Activated naive CD8-positive, alpha-beta T cell treated with anti-CD3 and anti-CD28 coated beads for 36 hours (primary cell): ENCODE data around the gene MSL3. TPM values are rescaled to one million over a fixed set of nuclear protein-coding genes. Genes with fewer than 3 reads are reported as not detected.

ENCODE experiments used
- DNase-seq: peaks from one replicate; pipeline ENCODE4 v3.0.0; 2021
- H3K27ac Mint-ChIP-seq: one replicate; pipeline ENCODE4 v1.8.0; 2022; ENCODE audit warnings: mild to moderate bottlenecking, moderate library complexity, mixed read lengths
- H3K27me3 Mint-ChIP-seq: one replicate; pipeline ENCODE4 v1.8.0; 2022; ENCODE audit warnings: mild to moderate bottlenecking, mixed read lengths
- H3K36me3 Mint-ChIP-seq: one replicate; pipeline ENCODE4 v1.8.0; 2021; ENCODE audit warnings: mild to moderate bottlenecking, mixed read lengths
- H3K4me1 Mint-ChIP-seq: one replicate; pipeline ENCODE4 v1.8.0; 2021; ENCODE audit warnings: mixed read lengths
- H3K4me3 Mint-ChIP-seq: one replicate; pipeline ENCODE4 v1.8.0; 2022; ENCODE audit warnings: mild to moderate bottlenecking, moderate library complexity, mixed read lengths
- H3K9me3 Mint-ChIP-seq: one replicate; pipeline ENCODE4 v1.8.0; 2022; ENCODE audit warnings: mixed read lengths
- total RNA-seq, 2 experiments: library from RNA; stranded (reverse); gene quantifications; one replicate each; pipeline ENCODE4 v1.2.3, GENCODE V29; 2021

Gene MSL3
- total RNA-seq, 2 experiments from 2014 or later, result 41.1 to 42.2 TPM

DNA sequence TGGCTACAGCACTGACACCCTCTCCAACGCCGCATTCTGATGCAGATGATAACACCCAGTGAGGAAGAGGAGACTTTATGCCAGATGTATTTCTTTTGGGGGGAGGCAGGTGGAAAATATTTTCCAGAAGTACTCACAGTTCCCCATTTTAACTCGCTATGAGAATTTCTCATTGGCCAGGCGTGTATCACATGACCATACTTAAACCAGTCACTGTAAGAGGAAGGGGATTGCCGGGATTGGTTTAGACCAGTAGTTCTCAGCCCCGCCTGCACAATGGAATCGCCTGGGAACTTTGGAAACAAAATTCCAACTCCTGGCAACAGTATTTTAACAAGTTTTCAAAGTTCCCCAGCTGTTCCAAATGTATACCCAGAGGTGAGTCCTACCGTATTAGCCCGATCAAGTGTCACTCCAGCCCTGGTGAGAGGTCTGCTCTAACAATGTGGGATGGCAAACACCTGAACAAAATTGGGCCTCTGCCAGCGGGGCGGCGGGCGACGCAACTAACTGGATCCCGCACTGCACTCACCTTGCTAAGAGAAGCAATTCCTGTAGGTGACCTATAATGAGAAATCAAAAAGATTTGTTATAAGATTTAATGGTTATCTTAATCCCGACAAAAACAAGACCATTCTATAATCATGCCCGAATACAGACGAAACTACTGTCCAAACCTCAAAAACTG is 2.9 kb upstream of the MSL3 start:
- Mint-ChIP-seq H3K9me3 (no peaks in the 10 kb centered on the region), H3K4me3 (no peak overlapping the region), H3K27me3 (no peaks in the 10 kb centered on the region), H3K36me3 (peaks cover 2% of the 10 kb centered on the region), H3K4me1 (peaks cover 2% of the 10 kb centered on the region), H3K27ac (no peak overlapping the region)
- no peak for DNase-seq

DNA sequence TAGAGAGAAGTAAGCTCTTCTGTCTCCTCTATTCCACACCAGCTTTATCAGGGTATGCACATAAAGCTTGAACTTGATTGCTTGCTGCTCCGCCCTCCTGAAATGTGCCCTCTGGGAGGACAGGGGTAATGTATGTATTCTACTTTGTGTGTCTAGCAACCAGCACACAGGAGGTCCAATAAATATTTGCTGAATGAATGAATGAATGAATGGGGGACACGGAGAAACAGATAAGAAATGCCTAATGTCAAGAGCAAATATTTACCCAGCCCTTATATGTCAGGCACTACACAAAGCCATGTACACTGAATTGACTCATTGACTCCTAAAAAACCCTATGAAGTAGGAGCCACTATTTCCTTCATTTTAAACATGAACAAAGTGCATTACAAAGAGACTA is 2.3 kb upstream of the MSL3 start:
- no peak overlapping the region for H3K27ac Mint-ChIP-seq
- no peaks in the 10 kb centered on the region for H3K27me3 Mint-ChIP-seq
- H3K9me3 Mint-ChIP-seq, result no peaks in the 10 kb centered on the region
- peaks cover 4% of the 10 kb centered on the region for H3K36me3 Mint-ChIP-seq
- DNase-seq, result no peak
- no peak overlapping the region for H3K4me3 Mint-ChIP-seq
- H3K4me1 Mint-ChIP-seq, result peaks cover 2% of the 10 kb centered on the region

DNA sequence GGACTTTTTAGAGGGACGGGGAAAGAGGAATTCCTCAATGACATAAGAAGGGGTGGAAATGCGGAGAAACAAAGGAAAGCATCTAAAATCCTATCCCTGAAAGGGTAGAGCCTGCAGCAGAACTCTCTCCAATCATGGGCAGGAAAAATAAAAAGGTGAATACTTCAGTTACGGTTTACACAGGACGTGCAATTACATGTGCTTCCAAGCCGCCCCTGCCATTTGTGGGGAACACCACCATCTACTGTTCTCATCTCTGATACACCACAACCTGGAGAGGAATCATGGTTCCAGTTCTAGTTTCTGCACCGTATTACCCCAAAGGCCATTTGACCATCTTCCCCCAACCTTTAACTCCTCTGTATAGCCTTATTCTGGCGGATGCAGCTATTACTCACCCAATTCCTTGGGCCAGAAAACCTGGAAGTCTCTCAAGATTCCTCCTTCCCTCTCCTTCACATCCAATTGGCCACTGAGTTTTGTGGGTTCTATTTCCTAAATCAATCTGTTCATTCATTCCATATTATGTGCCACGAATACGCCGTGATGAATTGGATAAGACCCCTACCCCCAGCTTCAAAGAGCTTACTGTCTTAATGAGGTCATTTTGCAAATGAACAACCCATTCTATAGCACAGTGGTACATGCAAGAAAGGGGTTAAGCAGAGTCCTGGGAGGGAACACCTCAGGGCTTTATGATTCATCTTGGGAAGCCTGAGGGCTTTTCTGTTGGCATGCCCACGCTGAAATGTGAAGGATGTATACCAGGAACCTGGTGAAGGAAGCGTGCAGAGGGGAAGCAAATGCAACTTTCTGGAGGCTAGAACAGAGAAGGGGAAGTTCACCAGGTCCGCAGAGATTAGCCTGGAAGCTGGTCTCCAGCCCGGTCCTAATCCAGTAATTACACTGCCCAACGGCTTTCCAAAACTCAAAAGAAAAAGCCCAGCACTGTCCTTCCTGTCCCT is 1.4 kb upstream of the MSL3 start:
- Mint-ChIP-seq H3K27me3 (no peaks in the 10 kb centered on the region), H3K9me3 (no peaks in the 10 kb centered on the region), H3K36me3 (peaks cover 11% of the 10 kb centered on the region), H3K4me1 (peaks cover 2% of the 10 kb centered on the region), H3K4me3 (peak overlapping the region; percentile 55), H3K27ac (no peak overlapping the region)
- no peak for DNase-seq

DNA sequence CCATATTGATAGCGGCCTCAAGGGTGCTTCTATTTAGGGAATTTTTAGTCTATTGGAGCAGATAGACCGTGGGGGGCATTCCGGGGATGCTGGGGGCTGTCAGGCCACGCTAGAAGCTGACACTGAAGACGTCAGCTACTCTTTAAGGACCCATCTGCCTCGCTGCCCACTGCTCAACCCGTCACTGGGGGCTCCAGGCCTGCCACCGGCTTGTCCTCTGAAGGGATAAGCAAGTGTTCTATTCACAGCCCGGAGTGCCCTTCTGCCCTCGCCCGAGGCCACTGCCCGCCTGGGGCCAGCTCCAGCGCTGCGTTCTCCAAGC is 679 bp upstream of the MSL3 start:
- H3K4me3 Mint-ChIP-seq, result peak overlapping the region; percentile 55
- H3K27ac Mint-ChIP-seq, result no peak overlapping the region
- H3K4me1 Mint-ChIP-seq, result peaks cover 6% of the 10 kb centered on the region
- peaks cover 17% of the 10 kb centered on the region for H3K36me3 Mint-ChIP-seq
- no peaks in the 10 kb centered on the region for H3K27me3 Mint-ChIP-seq
- DNase-seq, result no peak
- no peaks in the 10 kb centered on the region for H3K9me3 Mint-ChIP-seq

DNA sequence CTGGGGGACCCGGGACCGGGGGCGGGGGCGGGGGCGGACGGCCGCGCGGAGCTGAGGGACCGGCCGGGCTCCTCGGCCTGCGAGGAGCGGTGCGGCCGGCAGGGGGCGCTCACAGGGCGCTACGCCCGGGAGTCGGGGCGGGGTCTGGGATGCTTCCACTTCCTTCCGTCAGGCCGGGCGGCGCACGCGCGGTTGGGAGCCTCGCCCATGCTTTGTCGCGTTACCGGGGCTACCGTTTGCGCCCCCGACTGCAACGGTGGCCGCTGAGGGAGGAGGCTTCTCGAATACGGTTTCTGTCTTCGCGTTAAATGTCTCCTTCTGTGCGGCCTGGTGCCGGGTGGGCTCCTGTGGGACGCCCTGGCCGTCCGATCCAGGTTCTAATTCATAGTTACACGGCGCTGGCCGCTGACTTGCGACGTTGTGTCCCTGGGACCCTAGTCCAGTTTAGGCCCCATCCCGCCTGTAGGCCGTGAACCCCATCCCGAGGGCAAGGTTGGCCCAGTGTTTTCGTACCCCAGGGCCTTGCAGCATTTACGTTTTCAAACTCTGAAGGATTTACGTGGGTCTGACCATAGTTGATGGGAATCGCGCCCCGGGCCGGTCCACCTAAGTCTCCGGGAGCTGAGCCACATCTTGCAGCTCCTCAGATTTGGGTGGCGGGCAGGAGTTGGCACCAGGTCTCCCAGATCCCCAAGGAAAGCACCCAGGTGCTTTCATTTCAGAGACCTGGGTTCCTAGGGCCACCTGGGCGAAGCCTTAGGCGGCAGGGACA is 549 bp downstream of the MSL3 start:
- Mint-ChIP-seq H3K36me3 (peaks cover 26% of the 10 kb centered on the region), H3K4me1 (peaks cover 14% of the 10 kb centered on the region), H3K4me3 (peak overlapping the region; percentile 96), H3K27me3 (no peaks in the 10 kb centered on the region), H3K27ac (peak overlapping the region; percentile 99), H3K9me3 (no peaks in the 10 kb centered on the region)
- DNase-seq, result peak; percentile 88

DNA sequence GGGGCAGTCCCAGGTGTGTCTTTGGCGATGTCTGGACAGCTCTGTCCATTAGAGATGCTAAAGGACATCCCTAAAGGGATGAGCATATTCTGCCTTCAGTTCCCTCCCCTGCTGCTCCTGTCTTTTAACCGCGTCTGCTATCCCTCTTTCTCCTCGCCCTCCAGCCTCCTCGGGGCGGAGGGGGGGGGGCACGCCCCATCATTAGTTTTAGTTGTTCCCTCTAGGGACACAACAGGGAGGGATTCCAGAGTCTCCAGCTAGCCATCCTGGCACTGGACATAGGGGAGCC is 1.1 kb downstream of the MSL3 start:
- Mint-ChIP-seq H3K27me3 (no peaks in the 10 kb centered on the region), H3K9me3 (no peaks in the 10 kb centered on the region)
- no peak for DNase-seq

DNA sequence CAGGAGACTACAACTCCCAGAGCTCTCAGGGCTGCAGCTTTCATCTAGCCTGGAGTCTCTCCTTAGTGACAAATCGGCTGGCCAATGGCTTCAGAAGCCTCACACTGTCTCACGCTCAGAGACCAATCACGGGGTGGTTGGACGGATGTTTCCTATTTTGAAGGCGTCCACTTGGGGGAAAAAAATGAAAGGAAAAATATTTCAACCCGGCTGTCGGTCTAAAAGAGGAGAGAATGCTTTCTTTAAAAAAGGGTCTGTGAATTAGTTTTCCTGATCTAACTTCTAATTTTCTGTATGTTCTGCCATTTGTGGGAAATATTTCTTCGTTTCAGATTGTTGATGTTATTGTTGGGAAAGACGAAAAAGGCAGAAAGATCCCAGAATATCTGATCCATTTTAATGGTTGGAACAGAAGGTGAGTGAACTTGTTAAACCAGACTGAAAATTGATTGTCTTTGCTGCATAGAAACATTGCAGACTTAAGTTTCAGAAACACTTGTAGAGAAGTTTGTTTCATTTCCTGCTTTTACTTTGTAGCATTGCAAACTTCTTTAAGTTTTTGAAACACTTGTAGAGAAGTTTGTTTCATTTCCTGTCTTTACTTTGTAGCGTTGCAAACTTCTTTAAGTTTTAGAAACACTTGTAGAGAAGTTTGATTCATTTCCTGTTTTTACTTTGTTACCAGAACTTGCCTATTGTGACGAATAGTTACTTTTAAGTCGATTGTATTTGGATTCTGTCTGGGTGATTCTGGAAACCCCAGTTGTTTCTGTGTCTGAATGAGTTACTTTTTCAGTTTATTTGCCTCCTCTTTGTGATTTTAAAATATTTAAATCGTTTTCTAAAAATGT is 1.6 kb downstream of the MSL3 start:
- Mint-ChIP-seq H3K4me3 (peak overlapping the region; percentile 96), H3K36me3 (peaks cover 37% of the 10 kb centered on the region), H3K4me1 (peaks cover 23% of the 10 kb centered on the region)

More for the DNA sequence above, 1.1 kb downstream of the MSL3 start:
- Mint-ChIP-seq H3K4me3 (peak overlapping the region; percentile 96), H3K4me1 (peaks cover 18% of the 10 kb centered on the region), H3K27ac (peak overlapping the region; percentile 99), H3K36me3 (peaks cover 31% of the 10 kb centered on the region)

DNA sequence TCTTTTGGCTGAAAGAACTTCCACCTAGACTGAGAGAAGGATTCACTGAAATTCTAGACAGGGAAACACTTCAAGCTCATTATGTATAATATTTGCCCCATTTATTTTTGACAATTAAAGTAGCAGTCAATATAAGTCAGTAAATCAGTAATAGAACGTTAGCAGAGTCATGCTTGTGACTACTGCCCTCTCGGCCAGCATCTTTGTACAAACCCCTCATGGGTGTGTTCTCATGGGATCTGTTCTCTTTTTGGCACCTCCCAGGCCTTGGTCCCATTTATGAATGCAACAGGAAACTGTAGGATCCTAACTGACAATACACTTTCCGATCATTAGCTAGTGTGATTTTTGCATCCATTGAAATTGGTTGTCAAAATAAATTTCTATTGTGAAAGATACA is 2.9 kb downstream of the MSL3 start:
- no peaks in the 10 kb centered on the region for H3K27me3 Mint-ChIP-seq
- H3K9me3 Mint-ChIP-seq, result no peaks in the 10 kb centered on the region
- H3K4me3 Mint-ChIP-seq, result peak overlapping the region; percentile 87
- H3K36me3 Mint-ChIP-seq, result peaks cover 50% of the 10 kb centered on the region
- DNase-seq, result no peak
- peak overlapping the region; percentile 95 for H3K27ac Mint-ChIP-seq
- H3K4me1 Mint-ChIP-seq, result peaks cover 32% of the 10 kb centered on the region

More for the DNA sequence above, 1.6 kb downstream of the MSL3 start:
- peak; percentile 64 for DNase-seq
- H3K27ac Mint-ChIP-seq, result peak overlapping the region; percentile 99
- no peaks in the 10 kb centered on the region for H3K9me3 Mint-ChIP-seq
- no peaks in the 10 kb centered on the region for H3K27me3 Mint-ChIP-seq

DNA sequence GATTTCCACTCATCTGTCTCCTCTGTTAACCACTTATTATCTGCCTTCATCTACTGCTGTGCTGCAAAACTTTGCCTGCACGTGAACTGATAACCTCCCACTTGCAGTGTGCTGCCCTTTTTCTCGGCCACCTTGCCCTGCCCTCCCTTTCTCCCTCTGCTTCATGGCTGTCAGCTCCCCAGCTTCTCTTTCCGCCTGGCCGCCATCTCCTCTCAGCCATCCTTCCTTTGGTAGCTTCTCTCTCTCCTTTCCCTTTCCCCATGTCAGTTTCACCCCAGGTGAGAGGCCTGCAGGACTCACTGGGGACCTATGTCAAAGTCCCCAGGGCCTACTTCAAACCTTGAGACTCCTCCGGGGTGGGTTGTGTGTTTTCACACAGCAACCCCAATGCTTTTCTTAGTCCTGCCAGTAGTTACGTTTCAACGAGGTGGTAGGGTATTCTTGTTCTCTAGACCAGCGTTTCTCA is 6.6 kb downstream of the MSL3 start:
- Mint-ChIP-seq H3K4me3 (peak overlapping the region; percentile 87), H3K4me1 (peaks cover 47% of the 10 kb centered on the region), H3K36me3 (peaks cover 57% of the 10 kb centered on the region), H3K9me3 (no peaks in the 10 kb centered on the region), H3K27me3 (no peaks in the 10 kb centered on the region), H3K27ac (peak overlapping the region; percentile 92)
- DNase-seq, result no peak

DNA sequence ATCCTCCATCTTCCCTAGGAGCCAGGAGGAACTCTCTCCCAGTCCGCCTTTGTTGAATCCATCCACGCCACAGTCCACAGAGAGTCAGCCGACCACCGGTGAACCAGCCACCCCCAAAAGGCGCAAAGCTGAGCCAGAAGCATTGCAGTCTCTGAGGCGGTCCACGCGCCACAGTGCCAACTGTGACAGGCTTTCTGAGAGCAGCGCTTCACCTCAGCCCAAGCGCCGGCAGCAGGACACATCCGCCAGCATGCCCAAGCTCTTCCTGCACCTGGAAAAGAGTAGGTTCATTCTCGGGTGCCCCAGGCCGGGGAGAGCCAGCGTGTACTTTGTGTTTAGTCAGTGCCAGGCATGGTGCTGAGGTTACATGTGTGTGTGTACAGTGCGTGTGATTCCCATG is 7.4 kb downstream of the MSL3 start:
- Mint-ChIP-seq H3K27me3 (no peaks in the 10 kb centered on the region), H3K9me3 (no peaks in the 10 kb centered on the region), H3K4me3 (peak overlapping the region; percentile 87), H3K36me3 (peaks cover 56% of the 10 kb centered on the region), H3K27ac (peak overlapping the region; percentile 92), H3K4me1 (peaks cover 49% of the 10 kb centered on the region)
- DNase-seq, result no peak

DNA sequence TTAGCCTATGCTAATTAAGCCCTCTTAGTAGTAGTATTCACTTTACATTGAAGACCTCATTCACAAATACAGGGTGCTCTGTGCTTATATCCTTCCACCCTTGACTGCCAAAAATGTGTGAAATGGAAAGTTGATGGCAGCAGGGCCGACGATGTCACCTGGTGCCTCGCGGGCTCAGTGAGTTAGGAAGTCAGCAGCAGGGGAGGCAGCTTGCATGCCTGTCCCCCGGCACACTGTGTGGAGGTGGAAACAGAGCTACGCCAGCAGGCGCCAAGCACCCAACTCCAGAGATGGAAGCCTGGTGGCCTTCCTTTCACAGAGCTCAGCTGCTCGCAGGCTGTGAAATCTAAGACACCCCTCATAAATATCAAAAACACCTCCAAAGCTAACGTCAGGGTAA is 8.4 kb downstream of the MSL3 start:
- H3K4me3 Mint-ChIP-seq, result peak overlapping the region; percentile 87
- no peaks in the 10 kb centered on the region for H3K9me3 Mint-ChIP-seq
- H3K4me1 Mint-ChIP-seq, result peaks cover 53% of the 10 kb centered on the region
- peaks cover 51% of the 10 kb centered on the region for H3K36me3 Mint-ChIP-seq
- H3K27me3 Mint-ChIP-seq, result no peaks in the 10 kb centered on the region
- peak overlapping the region; percentile 92 for H3K27ac Mint-ChIP-seq
- peak; percentile 37 for DNase-seq

DNA sequence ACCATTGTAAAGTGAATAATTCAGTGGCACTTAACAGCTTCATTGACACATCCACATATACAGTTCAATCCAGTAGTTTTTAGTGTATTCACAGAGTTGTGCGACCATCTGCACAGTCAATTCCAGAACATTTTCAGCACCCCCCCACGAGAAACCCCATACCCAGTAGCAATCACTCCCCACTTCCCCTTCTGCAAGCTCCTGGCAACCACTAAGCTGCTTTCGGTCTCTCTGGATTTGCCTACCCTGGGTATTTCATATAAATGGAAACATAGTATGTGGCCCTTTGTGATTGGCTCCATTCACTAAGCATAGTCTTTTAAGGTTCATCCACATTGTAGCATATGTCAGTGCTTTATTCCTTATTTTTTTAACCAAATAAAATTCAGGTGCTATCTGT is 10.0 kb downstream of the MSL3 start:
- peak overlapping the region; percentile 84 for H3K27ac Mint-ChIP-seq
- peaks cover 47% of the 10 kb centered on the region for H3K4me1 Mint-ChIP-seq
- peak; percentile 15 for DNase-seq
- no peak overlapping the region for H3K4me3 Mint-ChIP-seq
- H3K36me3 Mint-ChIP-seq, result peaks cover 39% of the 10 kb centered on the region
- H3K9me3 Mint-ChIP-seq, result no peaks in the 10 kb centered on the region
- H3K27me3 Mint-ChIP-seq, result no peaks in the 10 kb centered on the region

DNA sequence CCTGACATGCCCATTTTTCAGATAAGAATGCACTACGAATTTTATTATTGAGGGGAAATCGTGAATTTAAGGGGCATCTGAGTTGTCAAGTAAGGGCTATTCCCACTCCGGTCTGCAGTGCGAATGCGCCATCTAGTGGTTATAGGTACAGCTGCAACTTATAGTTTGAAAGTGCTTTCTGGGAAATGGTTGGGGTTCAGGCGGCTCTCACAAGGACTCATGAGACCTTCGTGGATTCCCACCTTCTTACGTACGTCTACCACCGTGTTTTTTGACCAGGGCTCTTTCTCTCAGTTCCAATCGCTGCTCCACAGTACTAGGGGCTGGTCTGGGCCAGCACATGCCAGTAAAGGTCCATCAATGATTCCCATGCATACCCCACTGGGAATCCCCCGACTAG is 12.3 kb downstream of the MSL3 start:
- Mint-ChIP-seq H3K36me3 (peaks cover 27% of the 10 kb centered on the region), H3K4me1 (peaks cover 31% of the 10 kb centered on the region), H3K9me3 (no peaks in the 10 kb centered on the region), H3K27me3 (no peaks in the 10 kb centered on the region), H3K4me3 (peak overlapping the region; percentile 47), H3K27ac (peak overlapping the region; percentile 93)
- peak; percentile 24 for DNase-seq

DNA sequence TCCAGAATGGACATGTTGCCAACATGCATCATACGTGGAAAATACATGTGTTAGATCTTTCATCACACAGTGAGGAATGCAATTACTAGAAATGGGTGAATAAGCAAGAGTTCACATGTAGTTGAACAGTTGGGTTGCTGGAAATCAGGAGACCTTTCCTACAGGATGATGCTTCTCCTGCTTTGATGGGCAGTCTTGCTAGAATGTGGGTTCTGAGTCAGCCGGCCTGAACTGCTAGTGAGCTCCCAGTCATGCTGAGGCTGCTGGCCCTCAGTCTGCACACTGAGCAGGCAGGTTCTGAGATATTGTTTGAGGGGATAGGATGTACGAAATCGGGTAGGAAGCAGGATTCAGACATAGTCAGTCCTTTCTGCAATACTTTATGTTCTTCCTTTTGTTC is 20.2 kb downstream of the MSL3 start:
- Mint-ChIP-seq H3K9me3 (no peaks in the 10 kb centered on the region), H3K4me3 (no peak overlapping the region), H3K27me3 (no peaks in the 10 kb centered on the region), H3K4me1 (peaks cover 12% of the 10 kb centered on the region), H3K36me3 (peaks cover 11% of the 10 kb centered on the region), H3K27ac (no peak overlapping the region)
- DNase-seq, result no peak
